Fibroblast of lung (primary cell): ENCODE data around the gene POLR2E. TPM values are rescaled to one million over a fixed set of nuclear protein-coding genes. Genes with fewer than 3 reads are reported as not detected.

Source experiments
- DNase-seq, 2 donors: peaks; one replicate each; pipeline versions ENCODE4 v3.0.0 to v3.0.0-alpha.2; 2010; ENCODE audit warnings: low read depth in 2 of 2
- H2AFZ ChIP-seq: 2 replicates; pipeline ENCODE4 v1.5.1; 2012; ENCODE audit warnings: low read length, control low read depth, inconsistent platforms
- H3K27ac ChIP-seq: 2 replicates; pipeline ENCODE4 v1.5.1; 2011; ENCODE audit warnings: low read length, control low read depth; ENCODE audit not compliant: insufficient read depth
- H3K27me3 ChIP-seq: 2 replicates; pipeline ENCODE4 v1.5.1; 2011; ENCODE audit warnings: mild to moderate bottlenecking, low read length; ENCODE audit not compliant: control insufficient read depth, insufficient read depth
- H3K36me3 ChIP-seq: 2 replicates; pipeline ENCODE4 v1.5.1; 2011; ENCODE audit warnings: low read length; ENCODE audit not compliant: control insufficient read depth, insufficient read depth
- H3K4me1 ChIP-seq: 2 replicates; pipeline ENCODE4 v1.5.1; 2011; ENCODE audit warnings: low read length; ENCODE audit not compliant: control insufficient read depth, insufficient read depth; ENCODE audit errors: extremely low read depth
- H3K4me2 ChIP-seq: 2 replicates; pipeline ENCODE4 v1.5.1; 2011; ENCODE audit warnings: low read length, control low read depth; ENCODE audit not compliant: insufficient read depth; ENCODE audit errors: extremely low read depth
- H3K4me3 ChIP-seq, 4 experiments: fragments of 200-600 bp in 1 of 4; sonication (generic) in 1 of 4; replicated peaks in 1 of 4; 2 replicates each; pipeline ENCODE4 v1.5.1; 2011 to 2016; ENCODE audit warnings: low read length in 4 of 4, low read depth in 3 of 4, mild to moderate bottlenecking in 3 of 4, control low read depth in 2 of 4, inconsistent platforms in 1 of 4, mixed read lengths in 1 of 4; ENCODE audit not compliant: insufficient read depth in 1 of 4; ENCODE audit errors: control extremely low read depth in 1 of 4
- H3K79me2 ChIP-seq: 2 replicates; pipeline ENCODE4 v1.5.1; 2012; ENCODE audit warnings: mild to moderate bottlenecking, low read length, inconsistent platforms; ENCODE audit not compliant: control insufficient read depth, insufficient read depth
- H3K9ac ChIP-seq: 2 replicates; pipeline ENCODE4 v1.5.1; 2011; ENCODE audit warnings: mild to moderate bottlenecking, low read length, control low read depth; ENCODE audit not compliant: insufficient read depth
- H3K9me3 ChIP-seq: 2 replicates; pipeline ENCODE4 v1.5.1; 2012; ENCODE audit warnings: low read depth, low read length; ENCODE audit not compliant: control insufficient read depth, insufficient read depth
- H4K20me1 ChIP-seq: 2 replicates; pipeline ENCODE4 v1.5.1; 2011; ENCODE audit warnings: low read length; ENCODE audit not compliant: control insufficient read depth, insufficient read depth; ENCODE audit errors: extremely low read depth
- CTCF ChIP-seq, 2 donors: IDR thresholded peaks in 1 of 2; conservative IDR thresholded peaks in 1 of 2; 1 replicate in 1 of 2; 2 replicates in 1 of 2; pipeline ENCODE4 v1.5.1; 2011 to 2012; ENCODE audit warnings: low read length in 2 of 2, control low read depth in 1 of 2, inconsistent platforms in 1 of 2, low read depth in 1 of 2, mild to moderate bottlenecking in 1 of 2
- EZH2 ChIP-seq: IDR thresholded peaks from 2 replicates; pipeline ENCODE4 v1.5.1; 2012; ENCODE audit warnings: low read length, control low read depth, mild to moderate bottlenecking; ENCODE audit errors: missing control alignments
- polyA minus RNA-seq: library from RNA; depleted of rRNA, polyadenylated mRNA; stranded (reverse); fragments of >200 nt; gene quantifications from 2 replicates; pipeline ENCODE4 v1.2.3, GENCODE V29; 2011; ENCODE audit warnings: low replicate concordance
- polyA plus RNA-seq, 2 donors: library from polyadenylated mRNA; depleted of rRNA in 1 of 2; stranded (reverse) in 1 of 2; unstranded in 1 of 2; fragments of >200 nt; gene quantifications; 2 replicates each; pipeline ENCODE4 v1.2.1, GENCODE V29; 2011 to 2012; ENCODE audit warnings: missing spikeins in 1 of 2
- total RNA-seq: library from RNA; depleted of rRNA; stranded (reverse); fragments of >200 nt; gene quantifications from 2 replicates; pipeline ENCODE4 v1.2.1, GENCODE V29; 2014

The POLR2E gene
- 55.2 and 55.5 TPM in 2 replicates for total RNA-seq
- polyA plus RNA-seq, result 130 and 214 TPM in 2 replicates
- 267 and 396 TPM in 2 replicates for polyA plus RNA-seq (2012)
- 169 and 202 TPM in 2 replicates for polyA minus RNA-seq

DNA sequence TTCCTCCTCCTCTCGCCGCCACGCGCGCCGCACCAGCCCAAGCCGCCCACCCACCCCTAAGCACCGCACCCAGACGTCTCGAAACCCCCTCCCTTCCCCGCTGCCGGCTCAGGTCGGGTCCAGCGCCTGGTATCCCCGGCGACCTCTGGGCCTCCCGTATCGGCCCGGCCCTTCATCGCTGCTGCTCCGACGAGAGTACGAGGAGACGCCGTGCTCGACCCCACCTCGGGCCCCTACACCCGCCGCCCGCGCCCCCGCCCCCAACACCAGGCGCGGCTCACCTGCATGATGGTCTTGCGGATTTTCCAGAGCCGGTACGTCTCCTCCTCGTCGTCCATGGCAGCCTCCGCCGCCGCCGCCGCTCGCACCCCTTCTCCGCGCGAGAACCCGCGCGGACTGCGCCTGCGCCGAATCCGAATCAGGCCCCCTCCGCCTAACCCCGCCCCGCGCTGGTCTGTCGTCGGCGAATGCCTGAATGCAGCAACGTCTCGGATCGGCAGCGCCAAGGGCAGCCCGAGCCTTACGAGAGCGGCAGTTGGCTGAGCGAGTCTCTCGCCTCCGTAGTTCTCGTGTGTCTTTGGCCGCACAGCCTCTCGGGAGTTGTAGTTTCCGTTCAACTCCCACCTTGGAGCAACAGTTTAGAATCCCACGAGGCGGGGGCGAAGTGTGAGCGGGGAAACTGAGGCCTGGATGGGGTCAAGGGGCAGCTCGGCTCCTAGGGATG lies at the start of gene POLR2E:
POLR2E (minus strand) TSS at position 398 of the 724 bp plus-strand sequence; CDS start at position 338, 60 bp downstream.
- DNase-seq, result peak; percentile 96 to 99
- Histone ChIP-seq H4K20me1 (no peaks in the 10 kb centered on the region), H3K9ac (peak within 1 kb of the TSS; percentile 86), H3K4me2 (peak within 1 kb of the TSS; percentile 74), H3K27ac (peak within 1 kb of the TSS; percentile 73), H3K27me3 (no peaks in the 10 kb centered on the region), H2AFZ (no peak within 1 kb of the TSS), H3K9me3 (no peaks in the 10 kb centered on the region), H3K36me3 (peaks cover 13% of the 10 kb centered on the region), H3K4me3 (peak within 1 kb of the TSS; percentile 71 to 91 (median 84)), H3K4me1 (peaks cover 7% of the 10 kb centered on the region), H3K79me2 (peaks cover 27% of the 10 kb centered on the region)
- TF ChIP-seq CTCF (conservative IDR thresholded peaks at IDR 0.05 in 1 of 2, IDR thresholded peaks at IDR 0.05 in 1 of 2; ENCODE audit: low read depth in 1 of 2, low read length in 2 of 2) (no peak), EZH2 (no peak)

DNA sequence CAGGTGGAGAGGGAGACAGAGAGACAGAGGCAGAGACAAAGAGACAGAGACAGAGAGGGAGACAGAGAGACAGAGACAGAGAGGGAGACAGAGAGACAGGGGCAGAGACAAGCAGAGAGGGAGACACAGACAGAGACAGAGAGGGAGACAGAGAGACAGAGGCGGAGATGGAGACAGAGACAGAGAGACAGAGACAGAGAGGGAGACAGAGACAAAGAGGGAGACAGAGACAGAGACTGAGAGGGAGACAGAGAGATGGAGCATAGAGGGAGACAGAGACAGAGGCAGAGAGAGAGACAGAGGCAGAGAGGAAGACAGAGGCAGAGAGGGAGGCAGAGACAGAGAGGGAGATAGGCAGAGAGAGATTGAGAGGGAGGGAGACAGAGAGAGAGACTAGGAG lies 49.6 kb upstream of the POLR2E start:
- TF ChIP-seq EZH2, result no peak
- TF ChIP-seq CTCF (conservative IDR thresholded peaks at IDR 0.05 in 1 of 2, IDR thresholded peaks at IDR 0.05 in 1 of 2; ENCODE audit: low read depth in 1 of 2, low read length in 2 of 2), result no peak
- Histone ChIP-seq H3K27ac (no peak overlapping the region), H3K4me1 (no peaks in the 10 kb centered on the region), H4K20me1 (no peaks in the 10 kb centered on the region), H3K4me3 (no peak overlapping the region), H3K9ac (no peak overlapping the region), H3K79me2 (peaks cover 5% of the 10 kb centered on the region), H3K27me3 (no peaks in the 10 kb centered on the region), H2AFZ (no peak overlapping the region), H3K9me3 (no peaks in the 10 kb centered on the region), H3K36me3 (peaks cover 31% of the 10 kb centered on the region), H3K4me2 (no peak overlapping the region)
- no peak for DNase-seq

GRCh38 chr19:1143828-1144399 lies 48.7 kb upstream of the POLR2E start:
- Histone ChIP-seq H4K20me1 (no peaks in the 10 kb centered on the region), H3K79me2 (peaks cover 5% of the 10 kb centered on the region), H3K27ac (no peak overlapping the region), H3K9ac (no peak overlapping the region), H3K27me3 (no peaks in the 10 kb centered on the region), H3K4me3 (no peak overlapping the region), H3K4me2 (no peak overlapping the region), H3K4me1 (no peaks in the 10 kb centered on the region), H2AFZ (no peak overlapping the region), H3K9me3 (no peaks in the 10 kb centered on the region), H3K36me3 (peaks cover 29% of the 10 kb centered on the region)
- TF ChIP-seq CTCF (conservative IDR thresholded peaks at IDR 0.05 in 1 of 2, IDR thresholded peaks at IDR 0.05 in 1 of 2; ENCODE audit: low read depth in 1 of 2, low read length in 2 of 2) (no peak), EZH2 (no peak)
- DNase-seq, result no peak
